Large intestine (tissue), 3 donors: Measurements from ENCODE around the gene PARK7. TPM values are rescaled to one million over a fixed set of nuclear protein-coding genes. Genes with fewer than 3 reads are reported as not detected.
A peak's percentile ranks its signal among the peaks of the same experiment; 100 is the strongest.
"Not testable (repeated sequence)": the region's sequence is repeated elsewhere in the genome, so short reads cannot be mapped to it uniquely, and the experiment has no call there.

ENCODE experiments used
- DNase-seq, 2 donors: peaks; one replicate each; pipeline versions ENCODE4 v3.0.0 to v3.0.0-alpha.2; 2013
- H3K27ac ChIP-seq: one replicate; pipeline ENCODE4 v1.5.1; 2013; ENCODE audit warnings: low read length
- H3K27me3 ChIP-seq: 2 replicates; pipeline ENCODE4 v1.6.1; 2013; ENCODE audit warnings: low read length; ENCODE audit not compliant: control insufficient read depth, insufficient read depth
- H3K36me3 ChIP-seq: 2 replicates; pipeline ENCODE4 v1.6.1; 2013; ENCODE audit warnings: low read length; ENCODE audit not compliant: control insufficient read depth, insufficient read depth
- H3K4me1 ChIP-seq: one replicate; pipeline ENCODE4 v1.6.1; 2013; ENCODE audit warnings: low read length; ENCODE audit not compliant: control insufficient read depth, insufficient read depth
- H3K4me3 ChIP-seq: one replicate; pipeline ENCODE4 v1.5.1; 2013; ENCODE audit warnings: low read length
- H3K9me3 ChIP-seq: one replicate; pipeline ENCODE4 v1.6.1; 2013; ENCODE audit warnings: mild to moderate bottlenecking, low read depth, low read length, moderate library complexity; ENCODE audit not compliant: control insufficient read depth
- WGBS: methylation state at CpG from one replicate; pipeline ENCODE4 v1.1.5; 2013; ENCODE audit warnings: low lambda C conversion rate; ENCODE audit not compliant: insufficient coverage; 5-methylcytosine and 5-hydroxymethylcytosine counted together
- polyA plus RNA-seq: library from polyadenylated mRNA; unstranded; fragments of 120-200 nt; gene quantifications from one replicate; pipeline ENCODE4 v1.2.1, GENCODE V29; 2013

PARK7 gene
- polyA plus RNA-seq, 1 donor, result 228 TPM

GRCh38 chr1:7941437-7941793 lies 20.1 kb upstream of the PARK7 start:
- no peaks in the 10 kb centered on the region for H3K36me3 ChIP-seq
- no peak overlapping the region for H3K4me3 ChIP-seq
- no peak for DNase-seq
- H3K4me1 ChIP-seq, result peaks cover 3% of the 10 kb centered on the region
- H3K27ac ChIP-seq, result no peak overlapping the region
- WGBS, result 100% methylated on average over 1 of the region's 9 CpGs
- peaks cover 55% of the 10 kb centered on the region for H3K27me3 ChIP-seq
- H3K9me3 ChIP-seq, result peaks cover 3% of the 10 kb centered on the region

- Histone ChIP-seq H3K9me3 (peaks cover 3% of the 10 kb centered on the region), H3K27ac (no peak overlapping the region), H3K36me3 (no peaks in the 10 kb centered on the region), H3K27me3 (peaks cover 49% of the 10 kb centered on the region), H3K4me1 (peaks cover 3% of the 10 kb centered on the region), H3K4me3 (no peak overlapping the region)
- DNase-seq, result peak; percentile 19 to 54
- WGBS, result no CpG with 5 or more reads among the region's 40 CpGs
Observed at GRCh38 chr1:7942214-7942921, 19.1 kb upstream of the PARK7 start.

- DNase-seq, result no peak
- peaks cover 52% of the 10 kb centered on the region for H3K27me3 ChIP-seq
- H3K36me3 ChIP-seq, result no peaks in the 10 kb centered on the region
- H3K27ac ChIP-seq, result no peak overlapping the region
- H3K4me1 ChIP-seq, result peaks cover 3% of the 10 kb centered on the region
- no peak overlapping the region for H3K4me3 ChIP-seq
- peaks cover 3% of the 10 kb centered on the region for H3K9me3 ChIP-seq
- WGBS, result no CpG with 5 or more reads among the region's 2 CpGs
Observed at GRCh38 chr1:7943251-7943650, 18.3 kb upstream of the PARK7 start.

- Histone ChIP-seq H3K27ac (no peak overlapping the region), H3K36me3 (no peaks in the 10 kb centered on the region), H3K9me3 (peaks cover 3% of the 10 kb centered on the region), H3K4me3 (no peak overlapping the region), H3K27me3 (peaks cover 17% of the 10 kb centered on the region), H3K4me1 (no peaks in the 10 kb centered on the region)
- no peak for DNase-seq
- WGBS, result no CpG with 5 or more reads among the region's 5 CpGs
Observed at GRCh38 chr1:7948960-7949359, 12.6 kb upstream of the PARK7 start.

- H3K27me3 ChIP-seq, result peaks cover 10% of the 10 kb centered on the region
- WGBS, result no CpG with 5 or more reads among the region's 30 CpGs
- not testable (repeated sequence) for DNase-seq
Observed at GRCh38 chr1:7952791-7953190, 8.7 kb upstream of the PARK7 start.

GRCh38 chr1:7953850-7954609 lies 7.5 kb upstream of the PARK7 start:
- Histone ChIP-seq H3K9me3 (peaks cover 3% of the 10 kb centered on the region), H3K27ac (peak overlapping the region; percentile 60), H3K4me1 (no peaks in the 10 kb centered on the region), H3K27me3 (peaks cover 4% of the 10 kb centered on the region), H3K4me3 (peak overlapping the region; percentile 71), H3K36me3 (no peaks in the 10 kb centered on the region)
- peak; percentile 86 to 95 for DNase-seq
- WGBS, result no CpG with 5 or more reads among the region's 65 CpGs

More at GRCh38 chr1:7952791-7953190, 8.7 kb upstream of the PARK7 start:
- not testable (repeated sequence) for H3K4me1 ChIP-seq, H3K27ac ChIP-seq, H3K36me3 ChIP-seq, H3K4me3 ChIP-seq, H3K9me3 ChIP-seq

- peak overlapping the region; percentile 71 for H3K4me3 ChIP-seq
- H3K9me3 ChIP-seq, result peaks cover 3% of the 10 kb centered on the region
- H3K36me3 ChIP-seq, result no peaks in the 10 kb centered on the region
- WGBS, result 90% methylated on average over 4 of the region's 7 CpGs
- H3K27ac ChIP-seq, result peak overlapping the region; percentile 60
- H3K4me1 ChIP-seq, result no peaks in the 10 kb centered on the region
- DNase-seq, result no peak
- peaks cover 4% of the 10 kb centered on the region for H3K27me3 ChIP-seq
Observed at GRCh38 chr1:7954683-7955082, 6.8 kb upstream of the PARK7 start.

- peaks cover 7% of the 10 kb centered on the region for H3K4me1 ChIP-seq
- no peak overlapping the region for H3K4me3 ChIP-seq
- H3K27ac ChIP-seq, result no peak overlapping the region
- H3K27me3 ChIP-seq, result no peaks in the 10 kb centered on the region
- no peak for DNase-seq
- no peaks in the 10 kb centered on the region for H3K36me3 ChIP-seq
- H3K9me3 ChIP-seq, result peaks cover 3% of the 10 kb centered on the region
- no CpG with 5 or more reads among the region's 10 CpGs for WGBS
Observed at GRCh38 chr1:7956218-7957032, 5.1 kb upstream of the PARK7 start.

- 93% methylated on average over 2 of the region's 2 CpGs for WGBS
- H3K9me3 ChIP-seq, result no peaks in the 10 kb centered on the region
- H3K4me1 ChIP-seq, result peaks cover 11% of the 10 kb centered on the region
- no peaks in the 10 kb centered on the region for H3K27me3 ChIP-seq
- H3K36me3 ChIP-seq, result peaks cover 22% of the 10 kb centered on the region
- no peak overlapping the region for H3K27ac ChIP-seq
- no peak for DNase-seq
- H3K4me3 ChIP-seq, result peak overlapping the region; percentile 98
Observed at GRCh38 chr1:7960165-7960564, 1.3 kb upstream of the PARK7 start.

GRCh38 chr1:7960867-7961215 lies 670 bp upstream of the PARK7 start:
- DNase-seq, result no peak
- peaks cover 11% of the 10 kb centered on the region for H3K4me1 ChIP-seq
- H3K27ac ChIP-seq, result peak overlapping the region; percentile 92
- no CpG with 5 or more reads among the region's 3 CpGs for WGBS
- H3K27me3 ChIP-seq, result no peaks in the 10 kb centered on the region
- peaks cover 28% of the 10 kb centered on the region for H3K36me3 ChIP-seq
- no peaks in the 10 kb centered on the region for H3K9me3 ChIP-seq
- H3K4me3 ChIP-seq, result peak overlapping the region; percentile 98
